Measurements from ENCODE around the gene KIRREL3. TPM values are rescaled to one million over a fixed set of nuclear protein-coding genes. Genes with fewer than 3 reads are reported as not detected.

Gene KIRREL3
- total and polyA plus RNA-seq, 9 of the 15 experiments (the other 6 are each of a cell fraction or from before 2014, with no cell fraction given), result 0.04 to 0.10 TPM; not detected in 7

GRCh38 chr11:126834149-126834548 is 166.4 kb downstream of the KIRREL3 start:
- ATAC-seq (no peak), FAIRE-seq (no peak), DNase-seq (ENCODE audit: extremely low read depth in 1 of 4, low spot score in 3 of 4) (peak in 1 of 4 experiments; percentile 4)
- Histone ChIP-seq H3K36me3 (ENCODE audit: control insufficient read depth, insufficient read depth, low read length) (no peaks in the 10 kb centered on the region), H3K79me2 (ENCODE audit: control insufficient read depth, insufficient read depth, low read length) (no peaks in the 10 kb centered on the region), H3K4me3 (no peak overlapping the region), H2AFZ (ENCODE audit: low read depth, low read length) (no peak overlapping the region), H3K27ac (ENCODE audit: extremely low read depth, low read depth, low read length) (no peak overlapping the region), H3K4me2 (ENCODE audit: insufficient read depth, low read length) (no peak overlapping the region), H3K9me1 (ENCODE audit: control insufficient read depth, insufficient read depth, low read length) (no peaks in the 10 kb centered on the region), H3K9ac (ENCODE audit: insufficient read depth in 1 of 2, low read depth in 2 of 2, low read length in 2 of 2) (no peak overlapping the region), H3K9me3 (replicated peaks; ENCODE audit: control insufficient read depth, insufficient read depth, low read depth, low read length) (no peaks in the 10 kb centered on the region), H3K4me1 (replicated peaks in 1 of 2; ENCODE audit: control insufficient read depth in 2 of 2, insufficient read depth in 2 of 2, low read length in 2 of 2) (no peaks in the 10 kb centered on the region), H4K20me1 (replicated peaks; ENCODE audit: control insufficient read depth, insufficient read depth, low read length) (no peaks in the 10 kb centered on the region), H3K27me3 (ENCODE audit: control insufficient read depth in 2 of 2, insufficient read depth in 2 of 2, low read length in 2 of 2) (no peaks in the 10 kb centered on the region; a peak in 1 of 5 replicates)
- in situ Hi-C loops (cut with MboI), result no loop called here
- BruUV-seq (replicated peaks), result no TSS peak
- intact Hi-C loops (cut with micrococcal nuclease), result no loop called here
- ChIA-PET CTCF (ENCODE audit: low intra/inter-chr PET ratio) (no interaction called here), POLR2A (interaction anchor here (0.6 kb wide), 1 partner anchor 847 kb away, joined by 5 read pairs; no protein-coding TSS in a partner anchor)
- WGBS (ENCODE audit: insufficient coverage, low coverage, missing lambda C conversion rate), result 0% methylated on average over 5 of the region's 5 CpGs
- TF ChIP-seq TFAP4 (CRISPR knock-in tag; IDR thresholded peaks at IDR 0.05; ENCODE audit: borderline replicate concordance) (no peak), FOSL1 (tag; conservative IDR thresholded peaks at IDR 0.05) (0 out of 2 replicates have a peak, but pooled peaks have one; percentile 27), JUNB (CRISPR knock-in tag; conservative IDR thresholded peaks at IDR 0.05) (no peak), TAF15 (IDR thresholded peaks at IDR 0.05; ENCODE audit: low read depth, low read length) (no peak)

GRCh38 chr11:126833065-126833464 is 167.5 kb downstream of the KIRREL3 start:
- in situ Hi-C loops (cut with MboI), result no loop called here
- no peak for DNase-seq (ENCODE audit: extremely low read depth in 1 of 4, low spot score in 3 of 4)
- Histone ChIP-seq H3K4me3 (no peak overlapping the region), H4K20me1 (replicated peaks; ENCODE audit: control insufficient read depth, insufficient read depth, low read length) (no peaks in the 10 kb centered on the region), H3K36me3 (ENCODE audit: control insufficient read depth, insufficient read depth, low read length) (no peaks in the 10 kb centered on the region), H3K27ac (ENCODE audit: extremely low read depth, low read depth, low read length) (no peak overlapping the region), H3K27me3 (ENCODE audit: control insufficient read depth in 2 of 2, insufficient read depth in 2 of 2, low read length in 2 of 2) (no peaks in the 10 kb centered on the region), H3K9me1 (ENCODE audit: control insufficient read depth, insufficient read depth, low read length) (no peaks in the 10 kb centered on the region), H3K4me1 (replicated peaks in 1 of 2; ENCODE audit: control insufficient read depth in 2 of 2, insufficient read depth in 2 of 2, low read length in 2 of 2) (no peaks in the 10 kb centered on the region), H2AFZ (ENCODE audit: low read depth, low read length) (no peak overlapping the region), H3K9ac (ENCODE audit: insufficient read depth in 1 of 2, low read depth in 2 of 2, low read length in 2 of 2) (no peak overlapping the region), H3K9me3 (replicated peaks; ENCODE audit: control insufficient read depth, insufficient read depth, low read depth, low read length) (no peaks in the 10 kb centered on the region), H3K4me2 (ENCODE audit: insufficient read depth, low read length) (no peak overlapping the region), H3K79me2 (ENCODE audit: control insufficient read depth, insufficient read depth, low read length) (no peaks in the 10 kb centered on the region)
- no peak for ATAC-seq
- no peak for FAIRE-seq
- BruUV-seq (replicated peaks), result no TSS peak
- CTCF ChIA-PET (ENCODE audit: low intra/inter-chr PET ratio), result no interaction called here
- POLR2A ChIA-PET, result no interaction called here
- intact Hi-C loops (cut with micrococcal nuclease), result no loop called here
- WGBS (ENCODE audit: insufficient coverage, low coverage, missing lambda C conversion rate), result 0% methylated on average over 1 of the region's 1 CpG
- TF ChIP-seq MEIS2 (IDR thresholded peaks at IDR 0.05; ENCODE audit: partially characterized antibody) (no peak), COPS2 (conservative IDR thresholded peaks at IDR 0.05) (no peak), RERE (CRISPR knock-in tag; IDR thresholded peaks at IDR 0.05; ENCODE audit: borderline replicate concordance) (no peak), KDM4B (IDR thresholded peaks at IDR 0.05; ENCODE audit: borderline replicate concordance in 2 of 2, low read depth in 1 of 2) (no peak)

Measured in K562 (cell line).